ENCODE measurements around the gene SNRPE.
"Not testable (repeated sequence)": the region's sequence is repeated elsewhere in the genome, so short reads cannot be mapped to it uniquely, and the experiment has no call there.

Gene SNRPE

GRCh38 chr1:203861379-203862184 lies at the start of gene SNRPE:
Gene SNRPE (plus strand): TSS chr1:203861599. CDS start chr1:203861660, 61 bp downstream.
- DNase-seq (ENCODE audit: low read depth in 3 of 3) = peak; percentile 89 to 93 (median 91)

- no peak for DNase-seq (ENCODE audit: low read depth in 3 of 3)
Measured at GRCh38 chr1:203813581-203814341, 47.6 kb upstream of the SNRPE start.

- DNase-seq (ENCODE audit: low read depth in 3 of 3) = no peak
Measured at GRCh38 chr1:203818399-203818798, 43.0 kb upstream of the SNRPE start.

GRCh38 chr1:203823306-203823705 lies 38.1 kb upstream of the SNRPE start:
- DNase-seq (ENCODE audit: low read depth in 3 of 3) = no peak

GRCh38 chr1:203826175-203826574 lies 35.2 kb upstream of the SNRPE start:
- DNase-seq (ENCODE audit: low read depth in 3 of 3) = no peak

- DNase-seq (ENCODE audit: low read depth in 3 of 3) = no peak
Measured at GRCh38 chr1:203828002-203828401, 33.4 kb upstream of the SNRPE start.

- no peak for DNase-seq (ENCODE audit: low read depth in 3 of 3)
Measured at GRCh38 chr1:203828503-203828902, 32.9 kb upstream of the SNRPE start.

GRCh38 chr1:203829247-203829646 lies 32.2 kb upstream of the SNRPE start:
- DNase-seq (ENCODE audit: low read depth in 3 of 3) = not testable (repeated sequence)

GRCh38 chr1:203835476-203835875 lies 25.9 kb upstream of the SNRPE start:
- no peak for DNase-seq (ENCODE audit: low read depth in 3 of 3)

GRCh38 chr1:203839081-203839480 lies 22.3 kb upstream of the SNRPE start:
- no peak for DNase-seq (ENCODE audit: low read depth in 3 of 3)

- DNase-seq (ENCODE audit: low read depth in 3 of 3) = no peak
Measured at GRCh38 chr1:203840208-203840808, 21.1 kb upstream of the SNRPE start.

- no peak for DNase-seq (ENCODE audit: low read depth in 3 of 3)
Measured at GRCh38 chr1:203842559-203842876, 18.9 kb upstream of the SNRPE start.

- no peak for DNase-seq (ENCODE audit: low read depth in 3 of 3)
Measured at GRCh38 chr1:203843435-203843834, 18.0 kb upstream of the SNRPE start.

GRCh38 chr1:203853112-203853511 lies 8.3 kb upstream of the SNRPE start:
- DNase-seq (ENCODE audit: low read depth in 3 of 3) = not testable (repeated sequence)

GRCh38 chr1:203858055-203858454 lies 3.3 kb upstream of the SNRPE start:
- DNase-seq (ENCODE audit: low read depth in 3 of 3) = no peak

- DNase-seq (ENCODE audit: low read depth in 3 of 3) = no peak
Measured at GRCh38 chr1:203858975-203859374, 2.4 kb upstream of the SNRPE start.

GRCh38 chr1:203860396-203861025 lies 888 bp upstream of the SNRPE start:
- no peak for DNase-seq (ENCODE audit: low read depth in 3 of 3)

- DNase-seq (ENCODE audit: low read depth in 3 of 3) = no peak
Measured at GRCh38 chr1:203867802-203868201, 6.4 kb downstream of the SNRPE start.

GRCh38 chr1:203870245-203870644 lies 8.8 kb downstream of the SNRPE start:
- no peak for DNase-seq (ENCODE audit: low read depth in 3 of 3)

GRCh38 chr1:203871114-203871880 lies 9.9 kb downstream of the SNRPE start:
- no peak for DNase-seq (ENCODE audit: low read depth in 3 of 3)

- DNase-seq (ENCODE audit: low read depth in 3 of 3) = no peak
Measured at GRCh38 chr1:203873094-203873493, 11.7 kb downstream of the SNRPE start.

- DNase-seq (ENCODE audit: low read depth in 3 of 3) = no peak
Measured at GRCh38 chr1:203878422-203878821, 17.0 kb downstream of the SNRPE start.
